ENCODE results near the gene STK25. TPM values are rescaled to one million over a fixed set of nuclear protein-coding genes. Genes with fewer than 3 reads are reported as not detected.

The STK25 gene
- total and polyA plus RNA-seq, 2 experiments from 2014 or later: 125 to 304 TPM

- no peak for TF ChIP-seq ZNF462 (CRISPR knock-in tag; IDR thresholded peaks at IDR 0.05)
These were observed 3.2 kb downstream of the STK25 start (continued) for GRCh38 chr2:241505086-241505780.

- Mint-ChIP-seq H3K27me3 (ENCODE audit: insufficient read depth, low read depth, poor library complexity) (peaks cover 4% of the 10 kb centered on the region), H3K9me3 (no peaks in the 10 kb centered on the region), H3K4me3 (no peak overlapping the region), H3K36me3 (ENCODE audit: low read depth) (peaks cover 39% of the 10 kb centered on the region), H3K4me1 (peaks cover 11% of the 10 kb centered on the region; the same call in 2 of the 3 replicates), H3K27ac (no peak overlapping the region)
- no peaks in the 10 kb centered on the region for H3K27me3 ChIP-seq (ENCODE audit: insufficient read depth)
- no peaks in the 10 kb centered on the region for H3K36me3 ChIP-seq (ENCODE audit: insufficient read depth)
- H2AFZ ChIP-seq: no peak overlapping the region
- H3K79me2 ChIP-seq (replicated peaks; ENCODE audit: insufficient read depth): peaks cover 70% of the 10 kb centered on the region
- peaks cover 11% of the 10 kb centered on the region; the same call in 1 of the 2 replicates for H3K4me1 ChIP-seq (ENCODE audit: insufficient read depth)
- no peak overlapping the region for H3K4me3 ChIP-seq
- H3K27ac ChIP-seq (ENCODE audit: low read depth): no peak overlapping the region
- no peak for DNase-seq (ENCODE audit: low spot score)
- ATAC-seq: no peak
- H3K9me2 ChIP-seq (ENCODE audit: insufficient read depth): no peaks in the 10 kb centered on the region
- peaks cover 41% of the 10 kb centered on the region for H4K20me1 ChIP-seq (replicated peaks; ENCODE audit: insufficient read depth)
- 0 out of 2 replicates have a peak, but pooled peaks cover 4% of the 10 kb centered on the region for H3F3A ChIP-seq (replicated peaks; ENCODE audit: low read depth)
- no peak overlapping the region for H3K4me2 ChIP-seq
- no peak for TF ChIP-seq NANOG (IDR thresholded peaks at IDR 0.05; ENCODE audit: borderline replicate concordance)
- no peak for TF ChIP-seq CTCF (conservative IDR thresholded peaks at IDR 0.05; ENCODE audit: low read depth in 2 of 2)
- TF ChIP-seq CREB1 (CRISPR knock-in tag; IDR thresholded peaks at IDR 0.05; ENCODE audit: low read depth): no peak
- TF ChIP-seq JUNB (IDR thresholded peaks at IDR 0.05; ENCODE audit: unreplicated experiment): no peak
- TF ChIP-seq ETS1 (IDR thresholded peaks at IDR 0.05): no peak
- TF ChIP-seq EZH2 (IDR thresholded peaks at IDR 0.05; ENCODE audit: low read depth, unreplicated experiment): no peak
- TF ChIP-seq ZNF331 (CRISPR knock-in tag; IDR thresholded peaks at IDR 0.05; ENCODE audit: low read depth): no peak
- TF ChIP-seq ZNF114 (CRISPR knock-in tag; IDR thresholded peaks at IDR 0.05): no peak
- no peak for TF ChIP-seq POLR2AphosphoS5 (IDR thresholded peaks at IDR 0.05; ENCODE audit: low read depth)
- no peak for TF ChIP-seq EZH2phosphoT487 (IDR thresholded peaks at IDR 0.05; ENCODE audit: unreplicated experiment)
- TF ChIP-seq STAT1 (IDR thresholded peaks at IDR 0.05; ENCODE audit: unreplicated experiment): no peak
These were observed 4.5 kb downstream of the STK25 start for GRCh38 chr2:241503776-241504392.
